ENCODE results near the gene IL18.

DNA sequence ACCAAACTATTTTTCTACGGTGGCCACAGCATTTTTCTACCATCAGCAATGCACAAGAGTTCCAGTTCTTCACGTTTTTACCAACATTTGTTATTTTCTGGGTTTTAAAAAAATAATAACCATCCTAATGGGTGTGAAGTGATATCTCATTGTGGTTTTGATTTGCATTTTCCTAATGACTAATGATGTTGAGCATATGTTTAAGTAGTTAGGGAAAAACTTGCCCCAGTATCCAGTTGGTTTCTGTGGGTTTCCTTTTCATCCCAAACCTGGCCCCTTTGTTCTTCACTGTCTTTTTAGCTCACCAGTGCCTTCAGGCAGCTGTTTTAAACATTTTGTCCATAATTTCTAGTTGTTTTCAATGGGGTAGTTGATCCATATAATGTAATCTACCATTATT lies 47.6 kb upstream of the IL18 start:
- TF ChIP-seq, protein P1, sequence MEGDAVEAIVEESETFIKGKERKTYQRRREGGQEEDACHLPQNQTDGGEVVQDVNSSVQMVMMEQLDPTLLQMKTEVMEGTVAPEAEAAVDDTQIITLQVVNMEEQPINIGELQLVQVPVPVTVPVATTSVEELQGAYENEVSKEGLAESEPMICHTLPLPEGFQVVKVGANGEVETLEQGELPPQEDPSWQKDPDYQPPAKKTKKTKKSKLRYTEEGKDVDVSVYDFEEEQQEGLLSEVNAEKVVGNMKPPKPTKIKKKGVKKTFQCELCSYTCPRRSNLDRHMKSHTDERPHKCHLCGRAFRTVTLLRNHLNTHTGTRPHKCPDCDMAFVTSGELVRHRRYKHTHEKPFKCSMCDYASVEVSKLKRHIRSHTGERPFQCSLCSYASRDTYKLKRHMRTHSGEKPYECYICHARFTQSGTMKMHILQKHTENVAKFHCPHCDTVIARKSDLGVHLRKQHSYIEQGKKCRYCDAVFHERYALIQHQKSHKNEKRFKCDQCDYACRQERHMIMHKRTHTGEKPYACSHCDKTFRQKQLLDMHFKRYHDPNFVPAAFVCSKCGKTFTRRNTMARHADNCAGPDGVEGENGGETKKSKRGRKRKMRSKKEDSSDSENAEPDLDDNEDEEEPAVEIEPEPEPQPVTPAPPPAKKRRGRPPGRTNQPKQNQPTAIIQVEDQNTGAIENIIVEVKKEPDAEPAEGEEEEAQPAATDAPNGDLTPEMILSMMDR (IDR thresholded peaks at IDR 0.05; ENCODE audit: low read length): no peak
- TF ChIP-seq EZH2phosphoT487 (IDR thresholded peaks at IDR 0.05; ENCODE audit: low read length) (no peak), EZH2 (optimal IDR thresholded peaks at IDR 0.05; ENCODE audit: low read depth, low read length) (no peak)

All from MM.1S (cell line).